ENCODE results near the gene NPDC1. TPM values are rescaled to one million over a fixed set of nuclear protein-coding genes. Genes with fewer than 3 reads are reported as not detected.

The NPDC1 gene
- total and polyA plus RNA-seq, 2 donors (not counting 1 experiment from before 2014, with no cell fraction given), result 9.0 to 15.7 TPM

DNA sequence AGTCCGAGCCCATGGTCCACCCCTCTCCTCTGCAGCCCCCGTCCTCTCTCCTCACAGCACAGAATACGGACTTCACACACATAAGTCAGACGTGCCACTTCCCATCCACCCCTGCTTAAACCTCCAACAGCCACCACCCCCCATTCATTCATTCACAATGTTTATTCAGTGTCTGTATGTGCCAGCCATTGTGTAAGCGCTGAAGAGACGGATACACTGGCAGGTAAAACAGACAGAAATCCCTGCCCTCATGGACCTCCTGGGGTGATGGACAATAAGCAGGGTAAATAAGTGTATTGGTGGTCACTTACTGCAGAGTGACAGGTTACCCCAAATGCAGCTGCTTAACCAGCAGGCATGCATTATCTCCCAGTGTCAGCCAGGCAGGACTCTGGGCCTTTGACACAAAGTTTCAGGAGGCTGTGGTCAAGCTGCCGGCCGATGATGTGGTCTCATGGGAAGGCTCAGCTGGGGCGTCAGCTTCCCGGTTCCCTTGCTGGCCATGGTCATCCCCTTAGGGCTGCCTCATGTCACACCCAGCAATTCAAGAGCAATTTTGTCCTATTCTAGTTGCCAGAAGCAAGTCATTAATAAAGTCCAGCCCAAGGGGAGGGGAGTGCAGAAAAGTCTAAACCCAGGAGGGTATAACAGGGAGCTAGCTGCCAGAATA, 55.6 kb downstream of the NPDC1 start:
- Histone ChIP-seq H3K9ac (ENCODE audit: insufficient read depth, low read length) (no peak overlapping the region), H3K27ac (ENCODE audit: insufficient read depth, low read length) (no peak overlapping the region)

More for the DNA sequence above, 55.6 kb downstream of the NPDC1 start:
- H3K36me3 ChIP-seq (ENCODE audit: control insufficient read depth, insufficient read depth, low read length), result peaks cover 2% of the 10 kb centered on the region
- no peak overlapping the region for H2AFZ ChIP-seq (ENCODE audit: low read length)
- peaks cover 9% of the 10 kb centered on the region for H3K27me3 ChIP-seq (ENCODE audit: control insufficient read depth, insufficient read depth, low read length)
- H3K9me3 ChIP-seq (ENCODE audit: control insufficient read depth, insufficient read depth, low read depth, low read length), result no peaks in the 10 kb centered on the region
- DNase-seq (ENCODE audit: low read depth in 2 of 2), result no peak
- no peak overlapping the region for H3K4me3 ChIP-seq (replicated peaks in 1 of 4; ENCODE audit: control extremely low read depth in 1 of 4, insufficient read depth in 1 of 4, low read depth in 3 of 4, low read length in 4 of 4)
- H3K4me1 ChIP-seq (ENCODE audit: control insufficient read depth, extremely low read depth, insufficient read depth, low read length), result peaks cover 5% of the 10 kb centered on the region
- no peaks in the 10 kb centered on the region for H4K20me1 ChIP-seq (ENCODE audit: control insufficient read depth, extremely low read depth, insufficient read depth, low read length)
- peaks cover 4% of the 10 kb centered on the region for H3K79me2 ChIP-seq (ENCODE audit: control insufficient read depth, insufficient read depth, low read length)
- H3K4me2 ChIP-seq (ENCODE audit: extremely low read depth, insufficient read depth, low read length), result no peak overlapping the region
- TF ChIP-seq EZH2 (IDR thresholded peaks at IDR 0.05; ENCODE audit: low read length, missing control alignments), result no peak
- TF ChIP-seq, protein P1, sequence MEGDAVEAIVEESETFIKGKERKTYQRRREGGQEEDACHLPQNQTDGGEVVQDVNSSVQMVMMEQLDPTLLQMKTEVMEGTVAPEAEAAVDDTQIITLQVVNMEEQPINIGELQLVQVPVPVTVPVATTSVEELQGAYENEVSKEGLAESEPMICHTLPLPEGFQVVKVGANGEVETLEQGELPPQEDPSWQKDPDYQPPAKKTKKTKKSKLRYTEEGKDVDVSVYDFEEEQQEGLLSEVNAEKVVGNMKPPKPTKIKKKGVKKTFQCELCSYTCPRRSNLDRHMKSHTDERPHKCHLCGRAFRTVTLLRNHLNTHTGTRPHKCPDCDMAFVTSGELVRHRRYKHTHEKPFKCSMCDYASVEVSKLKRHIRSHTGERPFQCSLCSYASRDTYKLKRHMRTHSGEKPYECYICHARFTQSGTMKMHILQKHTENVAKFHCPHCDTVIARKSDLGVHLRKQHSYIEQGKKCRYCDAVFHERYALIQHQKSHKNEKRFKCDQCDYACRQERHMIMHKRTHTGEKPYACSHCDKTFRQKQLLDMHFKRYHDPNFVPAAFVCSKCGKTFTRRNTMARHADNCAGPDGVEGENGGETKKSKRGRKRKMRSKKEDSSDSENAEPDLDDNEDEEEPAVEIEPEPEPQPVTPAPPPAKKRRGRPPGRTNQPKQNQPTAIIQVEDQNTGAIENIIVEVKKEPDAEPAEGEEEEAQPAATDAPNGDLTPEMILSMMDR (conservative IDR thresholded peaks at IDR 0.05 in 1 of 2, IDR thresholded peaks at IDR 0.05 in 1 of 2; ENCODE audit: low read depth in 1 of 2, low read length in 2 of 2), result no peak

Other genes with a start within 250 kb of the NPDC1 start
Only the 30 nearest of the 37 such genes appear.
- 3.3 and 4.6 TPM in 2 replicates for gene MAMDC4, start 193.8 kb downstream of the NPDC1 start, total RNA-seq
- gene MAMDC4, start 193.8 kb downstream of the NPDC1 start, polyA plus RNA-seq, result 0.30 and 0.37 TPM in 2 replicates
- gene EDF1, start 179.9 kb downstream of the NPDC1 start, total RNA-seq, result 279 and 317 TPM in 2 replicates
- gene EDF1, start 179.9 kb downstream of the NPDC1 start, polyA plus RNA-seq, result 309 and 387 TPM in 2 replicates
- gene TRAF2, start 159.7 kb downstream of the NPDC1 start, total RNA-seq, result 8.0 and 8.4 TPM in 2 replicates
- 3.7 and 4.3 TPM in 2 replicates for gene TRAF2, start 159.7 kb downstream of the NPDC1 start, polyA plus RNA-seq
- gene FBXW5, start 101.4 kb downstream of the NPDC1 start, total RNA-seq, result 136 and 166 TPM in 2 replicates
- gene FBXW5, start 101.4 kb downstream of the NPDC1 start, polyA plus RNA-seq, result 31.3 and 39.9 TPM in 2 replicates
- gene C8G, start 100.9 kb downstream of the NPDC1 start, total RNA-seq, result 1.2 TPM in 1 of 2 replicates, not detected in the other
- 0.40 TPM in 1 of 2 replicates, not detected in the other for gene C8G, start 100.9 kb downstream of the NPDC1 start, polyA plus RNA-seq
- 0.17 TPM in 1 of 2 replicates, not detected in the other for gene LCN12, start 93.9 kb downstream of the NPDC1 start, total RNA-seq
- 0.02 TPM in 1 of 2 replicates, not detected in the other for gene LCN12, start 93.9 kb downstream of the NPDC1 start, polyA plus RNA-seq
- 89.9 and 90.3 TPM in 2 replicates for gene PTGDS, start 68.7 kb downstream of the NPDC1 start, total RNA-seq
- gene PTGDS, start 68.7 kb downstream of the NPDC1 start, polyA plus RNA-seq, result 2.0 and 4.9 TPM in 2 replicates
- 3.3 and 6.3 TPM in 2 replicates for gene LCNL1, start 63.2 kb downstream of the NPDC1 start, total RNA-seq
- gene LCNL1, start 63.2 kb downstream of the NPDC1 start, polyA plus RNA-seq, result 0.75 and 1.4 TPM in 2 replicates
- gene PAXX, start 53.8 kb downstream of the NPDC1 start, total RNA-seq, result 13.7 and 14.9 TPM in 2 replicates
- 6.1 and 9.9 TPM in 2 replicates for gene PAXX, start 53.8 kb downstream of the NPDC1 start, polyA plus RNA-seq
- gene CLIC3, start 49.6 kb downstream of the NPDC1 start, total RNA-seq, result 1.3 and 3.5 TPM in 2 replicates
- 0.98 and 1.5 TPM in 2 replicates for gene CLIC3, start 49.6 kb downstream of the NPDC1 start, polyA plus RNA-seq
- 13.9 and 21.8 TPM in 2 replicates for gene ABCA2, start 17.9 kb downstream of the NPDC1 start, total RNA-seq
- gene ABCA2, start 17.9 kb downstream of the NPDC1 start, polyA plus RNA-seq, result 8.5 and 13.4 TPM in 2 replicates
- not detected in 2 replicates for gene FUT7, start 14.1 kb downstream of the NPDC1 start, total RNA-seq
- gene FUT7, start 14.1 kb downstream of the NPDC1 start, polyA plus RNA-seq, result not detected in 2 replicates
- under 0.01 TPM in 2 replicates for gene ENTPD2, start 7.9 kb upstream of the NPDC1 start, total RNA-seq
- not detected in 2 replicates for gene ENTPD2, start 7.9 kb upstream of the NPDC1 start, polyA plus RNA-seq
- gene SAPCD2, start 24.4 kb upstream of the NPDC1 start, total RNA-seq, result 0.26 and 2.8 TPM in 2 replicates
- gene SAPCD2, start 24.4 kb upstream of the NPDC1 start, polyA plus RNA-seq, result 0.85 and 2.7 TPM in 2 replicates
- gene UAP1L1, start 31.3 kb upstream of the NPDC1 start, total RNA-seq, result 15.7 and 21.1 TPM in 2 replicates
- 16.4 and 17.9 TPM in 2 replicates for gene UAP1L1, start 31.3 kb upstream of the NPDC1 start, polyA plus RNA-seq
- 63.2 and 96.6 TPM in 2 replicates for gene MAN1B1, start 40.8 kb upstream of the NPDC1 start, total RNA-seq
- gene MAN1B1, start 40.8 kb upstream of the NPDC1 start, polyA plus RNA-seq, result 43.0 and 45.5 TPM in 2 replicates
- 93.0 and 126 TPM in 2 replicates for gene DPP7, start 68.6 kb upstream of the NPDC1 start, total RNA-seq
- gene DPP7, start 68.6 kb upstream of the NPDC1 start, polyA plus RNA-seq, result 28.6 and 44.3 TPM in 2 replicates
- gene GRIN1, start 93.0 kb upstream of the NPDC1 start, total RNA-seq, result under 0.01 TPM in 1 of 2 replicates, not detected in the other
- 0.06 and 0.08 TPM in 2 replicates for gene GRIN1, start 93.0 kb upstream of the NPDC1 start, polyA plus RNA-seq
- gene LRRC26, start 123.9 kb upstream of the NPDC1 start, total RNA-seq, result not detected in 2 replicates
- gene LRRC26, start 123.9 kb upstream of the NPDC1 start, polyA plus RNA-seq, result not detected in 2 replicates
- not detected in 2 replicates for gene TMEM210, start 125.9 kb upstream of the NPDC1 start, total RNA-seq
- not detected in 2 replicates for gene TMEM210, start 125.9 kb upstream of the NPDC1 start, polyA plus RNA-seq
- gene ANAPC2, start 142.4 kb upstream of the NPDC1 start, total RNA-seq, result 15.9 and 18.0 TPM in 2 replicates
- 9.1 and 12.3 TPM in 2 replicates for gene ANAPC2, start 142.4 kb upstream of the NPDC1 start, polyA plus RNA-seq
- 56.3 and 58.3 TPM in 2 replicates for gene SSNA1, start 142.5 kb upstream of the NPDC1 start, total RNA-seq
- 37.7 and 51.2 TPM in 2 replicates for gene SSNA1, start 142.5 kb upstream of the NPDC1 start, polyA plus RNA-seq
- 5.1 and 5.8 TPM in 2 replicates for gene TPRN, start 154.6 kb upstream of the NPDC1 start, total RNA-seq
- 1.6 and 2.3 TPM in 2 replicates for gene TPRN, start 154.6 kb upstream of the NPDC1 start, polyA plus RNA-seq
- 36.2 and 36.3 TPM in 2 replicates for gene TMEM203, start 159.5 kb upstream of the NPDC1 start, total RNA-seq
- gene TMEM203, start 159.5 kb upstream of the NPDC1 start, polyA plus RNA-seq, result 38.6 and 44.9 TPM in 2 replicates
- gene NDOR1, start 159.5 kb upstream of the NPDC1 start, total RNA-seq, result 2.6 and 3.1 TPM in 2 replicates
- gene NDOR1, start 159.5 kb upstream of the NPDC1 start, polyA plus RNA-seq, result 2.4 and 5.6 TPM in 2 replicates
- 0.26 and 0.33 TPM in 2 replicates for gene RNF208, start 176.1 kb upstream of the NPDC1 start, total RNA-seq
- 0.14 and 0.34 TPM in 2 replicates for gene RNF208, start 176.1 kb upstream of the NPDC1 start, polyA plus RNA-seq
- gene CYSRT1, start 179.0 kb upstream of the NPDC1 start, total RNA-seq, result 0.51 and 0.66 TPM in 2 replicates
- gene CYSRT1, start 179.0 kb upstream of the NPDC1 start, polyA plus RNA-seq, result 0.19 and 0.25 TPM in 2 replicates
- gene RNF224, start 181.3 kb upstream of the NPDC1 start, total RNA-seq, result under 0.01 TPM in 1 of 2 replicates, not detected in the other
- not detected in 2 replicates for gene RNF224, start 181.3 kb upstream of the NPDC1 start, polyA plus RNA-seq
- gene SLC34A3, start 184.7 kb upstream of the NPDC1 start, total RNA-seq, result not detected in 2 replicates
- not detected in 2 replicates for gene SLC34A3, start 184.7 kb upstream of the NPDC1 start, polyA plus RNA-seq
- 106 and 111 TPM in 2 replicates for gene TUBB4B, start 195.1 kb upstream of the NPDC1 start, total RNA-seq
- 332 and 663 TPM in 2 replicates for gene TUBB4B, start 195.1 kb upstream of the NPDC1 start, polyA plus RNA-seq